Thyroid gland (tissue), 4 donors: ENCODE measurements around the gene GABRR1. TPM values are rescaled to one million over a fixed set of nuclear protein-coding genes. Genes with fewer than 3 reads are reported as not detected.
"Not testable (repeated sequence)": the region's sequence is repeated elsewhere in the genome, so short reads cannot be mapped to it uniquely, and the experiment has no call there.

Experiments used
- DNase-seq, 2 donors: peaks; one replicate each; pipeline ENCODE4 v3.0.0-alpha.2; 2019
- H3K27ac ChIP-seq, 3 donors: fragments of 200-600 bp; sonication (generic); 1 replicate in 2 of 3; 2 replicates in 1 of 3; pipeline ENCODE4 v1.5.1; 2016 to 2019; ENCODE audit warnings: mild to moderate bottlenecking in 1 of 3, moderate library complexity in 1 of 3
- H3K27me3 ChIP-seq: fragments of 200-600 bp; sonication (generic); one replicate; pipeline ENCODE4 v1.5.1; 2019
- H3K36me3 ChIP-seq, 2 donors: fragments of 200-600 bp; sonication (generic); one replicate each; pipeline ENCODE4 v1.5.1; 2016 to 2019
- H3K4me1 ChIP-seq, 2 donors: fragments of 200-600 bp; sonication (generic); one replicate each; pipeline ENCODE4 v1.5.1; 2017 to 2019
- H3K4me3 ChIP-seq, 3 donors: fragments of 200-600 bp; sonication (generic); replicated peaks in 1 of 3; 1 replicate in 2 of 3; 2 replicates in 1 of 3; pipeline ENCODE4 v1.5.1; 2016; ENCODE audit warnings: mild to moderate bottlenecking in 1 of 3
- H3K9me3 ChIP-seq: fragments of 200-600 bp; sonication (generic); one replicate; pipeline ENCODE4 v1.5.1; 2017
- POLR2A ChIP-seq, 2 donors: fragments of 450-650 bp; IDR thresholded peaks; one replicate each; pipeline ENCODE4 v1.6.1; 2017; ENCODE audit warnings: antibody characterized with exemption in 2 of 2, mild to moderate bottlenecking in 2 of 2, moderate library complexity in 1 of 2
- WGBS, 2 donors: methylation state at CpG; one replicate each; pipeline ENCODE4 v1.1.5; 2017; 5-methylcytosine and 5-hydroxymethylcytosine counted together
- intact Hi-C: fragments of 100-400 bp; cut with DNase I; formaldehyde crosslinking; loops from one replicate; pipeline ENCODE4 v1.15.1; 2023
- total RNA-seq, 4 donors: library from RNA; depleted of rRNA; stranded (reverse); fragments of >200 nt; gene quantifications; one replicate each; pipeline ENCODE4 v1.2.3, GENCODE V29; 2016
- TF ChIP-seq, protein P1 (sequence below), 6 experiments: fragments of 200-600 bp in 3 of 6; fragments of 450-650 bp in 3 of 6; sonication (generic) in 3 of 6; IDR thresholded peaks; one replicate each; pipeline ENCODE4 v1.5.1; 2016 to 2019; ENCODE audit warnings: antibody characterized with exemption in 6 of 6, mild to moderate bottlenecking in 2 of 6, inconsistent platforms in 1 of 6, moderate library complexity in 1 of 6

Gene GABRR1
- total RNA-seq, 4 donors from 2014 or later: not detected

DNA sequence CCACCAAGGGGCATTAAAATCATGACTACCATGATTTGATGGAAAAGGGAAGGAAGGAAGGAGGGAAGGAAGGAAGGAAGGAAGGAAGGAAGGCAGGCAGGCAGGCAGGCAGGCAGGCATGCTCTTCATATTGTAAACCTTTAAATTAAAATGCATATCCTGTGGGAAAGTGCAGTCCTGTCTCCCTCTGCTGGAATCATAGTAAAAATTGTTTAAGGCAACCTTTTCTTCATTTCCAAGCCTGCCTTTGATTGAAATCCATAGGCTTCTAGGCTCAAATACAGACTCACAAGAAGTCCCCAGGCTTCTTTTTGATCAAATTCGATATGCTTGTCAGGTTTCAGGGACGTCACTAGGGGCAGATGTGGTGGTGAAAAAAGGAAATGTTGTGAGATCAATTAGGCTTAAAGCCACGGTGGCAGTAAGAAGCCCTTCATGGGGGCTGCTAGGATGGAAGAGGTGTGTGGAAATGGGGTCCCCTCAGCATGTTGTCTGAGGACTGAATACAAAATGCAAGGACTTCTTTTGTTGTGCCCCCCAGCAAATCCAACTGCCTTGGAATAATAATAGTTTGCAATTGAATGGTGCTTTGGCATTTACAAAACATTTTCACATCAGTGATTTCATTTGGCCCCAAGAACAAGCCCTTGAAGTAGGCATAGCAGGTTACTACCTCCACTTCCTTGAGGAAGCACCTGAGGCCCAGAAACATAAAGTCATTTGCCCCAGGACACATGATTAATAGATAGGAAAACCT lies 25.6 kb upstream of the GABRR1 start:
- H3K4me3 ChIP-seq: no peak overlapping the region

DNA sequence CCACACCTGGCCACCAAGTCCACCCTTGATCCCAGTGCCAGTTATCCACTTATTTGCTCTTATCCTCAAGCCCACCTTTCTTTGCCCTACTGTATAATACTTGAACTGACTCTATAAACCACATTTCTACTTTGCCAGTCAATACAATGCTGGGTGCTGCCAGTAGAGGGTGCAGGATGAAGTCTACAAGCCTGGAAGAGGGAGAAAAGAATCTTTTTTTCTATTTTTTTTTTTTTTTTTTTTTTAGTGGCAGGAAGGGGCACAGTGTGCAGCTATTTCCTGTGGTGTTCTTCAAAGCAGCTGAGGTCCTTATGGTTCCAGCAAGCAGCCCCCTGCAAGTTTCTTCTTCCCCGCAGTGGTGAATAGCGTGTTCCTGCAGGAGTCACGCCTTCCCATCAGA lies 22.2 kb upstream of the GABRR1 start:
- Histone ChIP-seq H3K9me3 (no peaks in the 10 kb centered on the region), H3K4me1 (no peaks in the 10 kb centered on the region), H3K27me3 (no peaks in the 10 kb centered on the region), H3K27ac (no peak overlapping the region), H3K36me3 (no peaks in the 10 kb centered on the region), H3K4me3 (no peak overlapping the region)
- 75 to 84% methylated on average over 3 of the region's 3 CpGs for WGBS, 2 donors
- intact Hi-C loops: loop anchor here (5.0 kb wide), 1 partner anchor 257 kb away; no protein-coding TSS in a partner anchor
- TF ChIP-seq POLR2A (IDR thresholded peaks at IDR 0.05): no peak
- TF ChIP-seq, protein P1, sequence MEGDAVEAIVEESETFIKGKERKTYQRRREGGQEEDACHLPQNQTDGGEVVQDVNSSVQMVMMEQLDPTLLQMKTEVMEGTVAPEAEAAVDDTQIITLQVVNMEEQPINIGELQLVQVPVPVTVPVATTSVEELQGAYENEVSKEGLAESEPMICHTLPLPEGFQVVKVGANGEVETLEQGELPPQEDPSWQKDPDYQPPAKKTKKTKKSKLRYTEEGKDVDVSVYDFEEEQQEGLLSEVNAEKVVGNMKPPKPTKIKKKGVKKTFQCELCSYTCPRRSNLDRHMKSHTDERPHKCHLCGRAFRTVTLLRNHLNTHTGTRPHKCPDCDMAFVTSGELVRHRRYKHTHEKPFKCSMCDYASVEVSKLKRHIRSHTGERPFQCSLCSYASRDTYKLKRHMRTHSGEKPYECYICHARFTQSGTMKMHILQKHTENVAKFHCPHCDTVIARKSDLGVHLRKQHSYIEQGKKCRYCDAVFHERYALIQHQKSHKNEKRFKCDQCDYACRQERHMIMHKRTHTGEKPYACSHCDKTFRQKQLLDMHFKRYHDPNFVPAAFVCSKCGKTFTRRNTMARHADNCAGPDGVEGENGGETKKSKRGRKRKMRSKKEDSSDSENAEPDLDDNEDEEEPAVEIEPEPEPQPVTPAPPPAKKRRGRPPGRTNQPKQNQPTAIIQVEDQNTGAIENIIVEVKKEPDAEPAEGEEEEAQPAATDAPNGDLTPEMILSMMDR (IDR thresholded peaks at IDR 0.05): peak in 1 of 6 experiments; percentile 11
- DNase-seq: no peak

More for the DNA sequence above, 25.6 kb upstream of the GABRR1 start:
- no peaks in the 10 kb centered on the region for H3K27me3 ChIP-seq
- no peaks in the 10 kb centered on the region for H3K9me3 ChIP-seq
- H3K4me1 ChIP-seq: no peaks in the 10 kb centered on the region
- intact Hi-C loops: no loop called here
- DNase-seq: no peak
- TF ChIP-seq, protein P1 (IDR thresholded peaks at IDR 0.05): peak in 4 of 6 experiments; percentile 15 to 66 (median 50)
- TF ChIP-seq POLR2A (IDR thresholded peaks at IDR 0.05): no peak
- H3K27ac ChIP-seq: no peak overlapping the region
- H3K36me3 ChIP-seq: no peaks in the 10 kb centered on the region
- WGBS, 2 donors: 8 to 14% methylated on average over 3 of the region's 3 CpGs

DNA sequence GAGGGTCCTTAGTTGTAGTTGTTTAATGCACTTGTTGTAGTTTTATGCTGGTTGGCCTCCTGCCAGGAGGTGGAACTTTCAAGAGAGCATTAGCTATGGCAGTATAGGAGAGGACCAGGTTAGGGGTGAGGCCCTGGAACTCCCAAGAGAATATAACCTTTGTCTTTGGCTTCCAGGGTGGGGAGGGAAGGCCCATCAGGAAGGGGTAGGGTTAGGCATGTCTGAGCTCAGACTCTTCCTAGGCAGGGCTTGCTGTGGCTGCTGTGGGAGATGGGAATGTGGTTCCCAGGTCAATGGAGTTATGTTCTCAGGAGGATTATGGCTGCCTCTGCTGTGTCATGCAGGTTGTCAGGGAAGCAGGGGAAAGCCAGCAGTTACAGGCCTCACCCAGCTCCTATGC lies 20.0 kb upstream of the GABRR1 start:
- intact Hi-C loops: loop anchor here (5.0 kb wide), 1 partner anchor 255 kb away; no protein-coding TSS in a partner anchor

GRCh38 chr6:89233605-89234004 lies 16.4 kb upstream of the GABRR1 start:
- DNase-seq, H3K4me1 ChIP-seq, H3K4me3 ChIP-seq, H3K27ac ChIP-seq, H3K36me3 ChIP-seq, H3K27me3 ChIP-seq, intact Hi-C loops, H3K9me3 ChIP-seq: not testable (repeated sequence)
- WGBS, 2 donors: 90% methylated on average over 14 to 15 of the region's 15 CpGs

More for the DNA sequence above, 20.0 kb upstream of the GABRR1 start:
- no peaks in the 10 kb centered on the region for H3K4me1 ChIP-seq
- no peaks in the 10 kb centered on the region for H3K36me3 ChIP-seq
- no peaks in the 10 kb centered on the region for H3K27me3 ChIP-seq
- H3K27ac ChIP-seq: no peak overlapping the region
- no peak for TF ChIP-seq POLR2A (IDR thresholded peaks at IDR 0.05)
- TF ChIP-seq, protein P1 (IDR thresholded peaks at IDR 0.05): no peak
- DNase-seq: no peak
- H3K9me3 ChIP-seq: no peaks in the 10 kb centered on the region
- no peak overlapping the region for H3K4me3 ChIP-seq

GRCh38 chr6:89222712-89223039 lies 5.5 kb upstream of the GABRR1 start:
- H3K27ac ChIP-seq: no peak overlapping the region
- no peak overlapping the region for H3K4me3 ChIP-seq
- 67 to 84% methylated on average over 4 of the region's 4 CpGs for WGBS, 2 donors
- H3K9me3 ChIP-seq: no peaks in the 10 kb centered on the region
- no peaks in the 10 kb centered on the region for H3K4me1 ChIP-seq
- no peaks in the 10 kb centered on the region for H3K36me3 ChIP-seq
- no peaks in the 10 kb centered on the region for H3K27me3 ChIP-seq
- intact Hi-C loops: no loop called here
- no peak for DNase-seq
- TF ChIP-seq, protein P1 (IDR thresholded peaks at IDR 0.05): no peak
- TF ChIP-seq POLR2A (IDR thresholded peaks at IDR 0.05): no peak
